H9 (cell line): ENCODE data around the gene COL4A2. TPM values are rescaled to one million over a fixed set of nuclear protein-coding genes. Genes with fewer than 3 reads are reported as not detected.

Experiments
- DNase-seq: peaks from one replicate; pipeline ENCODE4 v3.0.0-alpha.2; 2017
- H2AFZ ChIP-seq: one replicate; pipeline ENCODE4 v1.6.1; 2013; ENCODE audit warnings: mild to moderate bottlenecking, low read length, control low read depth, moderate library complexity
- H2AK5ac ChIP-seq: 2 replicates; pipeline ENCODE4 v1.6.1; 2013; ENCODE audit warnings: low read length, control low read depth, mixed read lengths; ENCODE audit not compliant: insufficient read length
- H2BK120ac ChIP-seq: one replicate; pipeline ENCODE4 v1.6.1; 2013; ENCODE audit warnings: low read depth, mild to moderate bottlenecking, low read length, control low read depth, inconsistent platforms; ENCODE audit not compliant: poor library complexity, severe bottlenecking
- H2BK12ac ChIP-seq: 2 replicates; pipeline ENCODE4 v1.6.1; 2013; ENCODE audit warnings: low read length, control low read depth, mixed read lengths, low read depth; ENCODE audit not compliant: insufficient read length
- H2BK15ac ChIP-seq: 2 replicates; pipeline ENCODE4 v1.6.1; 2013; ENCODE audit warnings: low read depth, low read length, control low read depth
- H2BK20ac ChIP-seq: one replicate; pipeline ENCODE4 v1.6.1; 2013; ENCODE audit warnings: low read depth, mild to moderate bottlenecking, low read length, control low read depth, inconsistent platforms; ENCODE audit not compliant: poor library complexity, severe bottlenecking
- H2BK5ac ChIP-seq: 2 replicates; pipeline ENCODE4 v1.6.1; 2013; ENCODE audit warnings: low read length, control low read depth, mixed read lengths; ENCODE audit not compliant: insufficient read length
- H3K14ac ChIP-seq: 2 replicates; pipeline ENCODE4 v1.6.1; 2013; ENCODE audit warnings: low read length, control low read depth; ENCODE audit not compliant: insufficient read depth
- H3K18ac ChIP-seq: 2 replicates; pipeline ENCODE4 v1.6.1; 2013; ENCODE audit warnings: low read depth, mild to moderate bottlenecking, mixed read lengths, low read length, control low read depth; ENCODE audit not compliant: insufficient read length
- H3K23ac ChIP-seq: 2 replicates; pipeline ENCODE4 v1.6.1; 2013; ENCODE audit warnings: low read length, control low read depth, mixed read lengths, low read depth; ENCODE audit not compliant: insufficient read length
- H3K23me2 ChIP-seq: 2 replicates; pipeline ENCODE4 v1.6.1; 2013; ENCODE audit warnings: low read depth, mild to moderate bottlenecking, mixed read lengths, low read length, control low read depth; ENCODE audit not compliant: insufficient read length, poor library complexity, severe bottlenecking
- H3K27ac ChIP-seq: 2 replicates; pipeline ENCODE4 v1.5.1; 2013; ENCODE audit warnings: low read length, control low read depth, mixed read lengths, low read depth; ENCODE audit not compliant: insufficient read length
- H3K27me3 ChIP-seq: 2 replicates; pipeline ENCODE4 v1.6.1; 2013; ENCODE audit warnings: low read length, control low read depth, inconsistent platforms; ENCODE audit not compliant: insufficient read depth
- H3K4ac ChIP-seq: 2 replicates; pipeline ENCODE4 v1.6.1; 2013; ENCODE audit warnings: low read depth, mild to moderate bottlenecking, control low read depth, inconsistent platforms, low read length, moderate library complexity
- H3K4me1 ChIP-seq: 2 replicates; pipeline ENCODE4 v1.6.1; 2013; ENCODE audit warnings: low read length, control low read depth, inconsistent platforms; ENCODE audit not compliant: insufficient read depth
- H3K4me2 ChIP-seq: 2 replicates; pipeline ENCODE4 v1.6.1; 2013; ENCODE audit warnings: low read length, control low read depth, mixed read lengths; ENCODE audit not compliant: insufficient read length, insufficient read depth
- H3K56ac ChIP-seq: 2 replicates; pipeline ENCODE4 v1.6.1; 2013; ENCODE audit warnings: low read depth, mild to moderate bottlenecking, mixed read lengths, low read length, control low read depth; ENCODE audit not compliant: insufficient read length
- H3K79me1 ChIP-seq: 2 replicates; pipeline ENCODE4 v1.6.1; 2013; ENCODE audit warnings: low read depth, mild to moderate bottlenecking, moderate library complexity, low read length, control low read depth, inconsistent platforms; ENCODE audit not compliant: insufficient read depth, poor library complexity, severe bottlenecking
- H3K79me2 ChIP-seq: 2 replicates; pipeline ENCODE4 v1.6.1; 2013; ENCODE audit warnings: low read length, control low read depth, inconsistent platforms; ENCODE audit not compliant: insufficient read depth
- H3K9ac ChIP-seq: 2 replicates; pipeline ENCODE4 v1.6.1; 2013; ENCODE audit warnings: low read length, control low read depth, mixed read lengths; ENCODE audit not compliant: insufficient read length; ENCODE audit errors: extremely low read depth
- H3K9me3 ChIP-seq: one replicate; pipeline ENCODE4 v1.6.1; 2013; ENCODE audit warnings: low read depth, low read length, inconsistent platforms; ENCODE audit not compliant: control insufficient read depth
- H3T11ph ChIP-seq: one replicate; pipeline ENCODE4 v1.6.1; 2013; ENCODE audit warnings: mild to moderate bottlenecking, low read length, control low read depth, inconsistent platforms
- H4K20me1 ChIP-seq: one replicate; pipeline ENCODE4 v1.6.1; 2013; ENCODE audit not compliant: control insufficient read depth, insufficient read length, insufficient read depth
- H4K5ac ChIP-seq: 2 replicates; pipeline ENCODE4 v1.6.1; 2013; ENCODE audit warnings: low read depth, mild to moderate bottlenecking, mixed read lengths, low read length, control low read depth; ENCODE audit not compliant: insufficient read length
- H4K8ac ChIP-seq: replicated peaks from 2 replicates; pipeline ENCODE4 v1.6.1; 2013; ENCODE audit warnings: low read length, control low read depth, mixed read lengths, low read depth; ENCODE audit not compliant: insufficient read length
- H4K91ac ChIP-seq: 2 replicates; pipeline ENCODE4 v1.6.1; 2013; ENCODE audit warnings: low read depth, mild to moderate bottlenecking, moderate library complexity, mixed read lengths, low read length, control low read depth; ENCODE audit not compliant: insufficient read length
- H3K27ac Mint-ChIP-seq, 3 experiments: 2 replicates in 2 of 3; 3 replicates in 1 of 3; pipeline ENCODE4 v1.8.0; 2020 to 2021; ENCODE audit warnings: mixed read lengths in 3 of 3, mild to moderate bottlenecking in 1 of 3, moderate library complexity in 1 of 3
- H3K27me3 Mint-ChIP-seq: 2 replicates; pipeline ENCODE4 v1.8.0; 2021; ENCODE audit warnings: low read depth, mild to moderate bottlenecking, moderate library complexity, mixed read lengths
- H3K36me3 Mint-ChIP-seq, 3 experiments: 2 replicates in 2 of 3; 3 replicates in 1 of 3; pipeline ENCODE4 v1.8.0; 2020 to 2021; ENCODE audit warnings: low read depth in 3 of 3, mixed read lengths in 3 of 3; ENCODE audit not compliant: insufficient read depth in 1 of 3
- H3K4me1 Mint-ChIP-seq, 2 experiments: 2 replicates each; pipeline ENCODE4 v1.8.0; 2020; ENCODE audit warnings: mixed read lengths in 2 of 2
- H3K4me3 Mint-ChIP-seq, 2 experiments: 2 replicates in 1 of 2; 3 replicates in 1 of 2; pipeline ENCODE4 v1.8.0; 2020 to 2021; ENCODE audit warnings: mild to moderate bottlenecking in 2 of 2, mixed read lengths in 2 of 2, moderate library complexity in 1 of 2
- H3K9me3 Mint-ChIP-seq, 2 experiments: 2 replicates in 1 of 2; 3 replicates in 1 of 2; pipeline ENCODE4 v1.8.0; 2020; ENCODE audit warnings: mild to moderate bottlenecking in 2 of 2, mixed read lengths in 2 of 2, moderate library complexity in 1 of 2
- CTCF ChIP-seq: fragments of 200-600 bp; sonication (generic); conservative IDR thresholded peaks from 3 replicates; pipeline ENCODE4 v1.8.0; 2021; ENCODE audit warnings: antibody characterized with exemption, mild to moderate bottlenecking
- WGBS: extraction: QIAGEN DNeasy Blood & Tissue Kit; methylation state at CpG from one replicate; pipeline ENCODE4 v1.1.7; 2013; ENCODE audit warnings: missing lambda C conversion rate, low lambda C conversion rate, mixed read lengths; ENCODE audit not compliant: insufficient read length; ENCODE audit errors: extremely low coverage; 5-methylcytosine and 5-hydroxymethylcytosine counted together
- total RNA-seq: library from RNA; stranded (reverse); gene quantifications from 2 replicates; pipeline ENCODE4 v1.2.1, GENCODE V29; 2021

The COL4A2 gene
- total RNA-seq, 1 experiment from 2014 or later = 76.5 TPM

DNA sequence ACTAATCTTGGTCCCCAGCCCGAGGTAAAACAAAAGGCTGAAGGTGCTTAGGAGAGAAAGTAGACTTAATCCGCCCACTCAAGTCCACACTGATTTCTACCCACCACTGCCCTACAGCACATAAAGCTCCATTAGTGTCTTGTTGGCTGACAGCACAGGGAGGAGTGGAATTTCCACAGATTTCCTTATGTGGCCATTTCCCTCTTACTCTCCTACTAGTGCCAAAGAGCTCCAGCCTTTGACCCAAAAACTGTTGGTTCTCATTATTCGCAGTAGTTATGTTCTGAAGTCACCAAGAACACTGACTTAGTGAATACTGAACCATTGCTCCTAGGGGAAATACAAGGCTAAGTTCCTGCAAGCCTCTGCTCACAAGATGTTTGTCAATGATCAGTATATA is 193.3 kb downstream of the COL4A2 start:
- Histone ChIP-seq H3K18ac (no peak overlapping the region), H4K5ac (no peak overlapping the region), H3K4me2 (no peak overlapping the region), H2BK120ac (no peak overlapping the region), H4K8ac (no peak overlapping the region), H3K79me1 (no peaks in the 10 kb centered on the region), H3K9me3 (no peaks in the 10 kb centered on the region), H2BK5ac (no peak overlapping the region), H3K27ac (no peak overlapping the region), H4K20me1 (no peaks in the 10 kb centered on the region), H3K14ac (no peak overlapping the region), H3K9ac (no peak overlapping the region), H3T11ph (no peak overlapping the region), H2BK15ac (no peak overlapping the region), H3K23ac (no peak overlapping the region), H3K23me2 (no peaks in the 10 kb centered on the region), H3K4me1 (no peaks in the 10 kb centered on the region), H2AFZ (no peak overlapping the region), H3K4ac (no peak overlapping the region), H2BK12ac (no peak overlapping the region), H3K79me2 (no peaks in the 10 kb centered on the region), H2BK20ac (no peak overlapping the region), H2AK5ac (no peak overlapping the region), H3K56ac (no peak overlapping the region), H3K27me3 (no peaks in the 10 kb centered on the region), H4K91ac (no peak overlapping the region)
- DNase-seq = no peak
- TF ChIP-seq CTCF = no peak
- no peaks in the 10 kb centered on the region for H3K4me1 Mint-ChIP-seq
- H3K36me3 Mint-ChIP-seq = peaks cover 56 to 77% (median 68%) of the 10 kb centered on the region in 3 experiments
- H3K9me3 Mint-ChIP-seq = peaks cover 0 to 9% of the 10 kb centered on the region in 2 experiments; a peak in 1 of 5 replicates
- no CpG with 5 or more reads among the region's 3 CpGs for WGBS
- H3K4me3 Mint-ChIP-seq = no peak overlapping the region
- H3K27me3 Mint-ChIP-seq = no peaks in the 10 kb centered on the region
- H3K27ac Mint-ChIP-seq = peak overlapping the region in 1 of 3 experiments; percentile 69; a peak in 1 of 7 replicates
